Thymus (tissue), 14 donors: Measurements from ENCODE around the gene LRATD1. TPM values are rescaled to one million over a fixed set of nuclear protein-coding genes. Genes with fewer than 3 reads are reported as not detected.

ENCODE experiments used
- DNase-seq, 9 donors: peaks; one replicate each; pipeline ENCODE4 v3.0.0-alpha.2; 2013; ENCODE audit warnings: low spot score in 9 of 9, low read depth in 6 of 9, missing footprints in 1 of 9
- H3K27ac ChIP-seq, 2 donors: one replicate each; pipeline ENCODE4 v1.5.1; 2013; ENCODE audit warnings: control low read depth in 1 of 2, low read depth in 1 of 2, low read length in 1 of 2, mild to moderate bottlenecking in 1 of 2, moderate library complexity in 1 of 2
- H3K27me3 ChIP-seq, 2 donors: one replicate each; pipeline ENCODE4 v1.5.1; 2013; ENCODE audit warnings: low read length in 1 of 2; ENCODE audit not compliant: control insufficient read depth in 2 of 2, insufficient read depth in 1 of 2
- H3K36me3 ChIP-seq, 2 donors: one replicate each; pipeline ENCODE4 v1.5.1; 2013; ENCODE audit warnings: low read length in 1 of 2, mild to moderate bottlenecking in 1 of 2, moderate library complexity in 1 of 2; ENCODE audit not compliant: control insufficient read depth in 2 of 2, insufficient read depth in 2 of 2
- H3K4me1 ChIP-seq, 2 donors: one replicate each; pipeline ENCODE4 v1.5.1; 2013; ENCODE audit warnings: low read length in 2 of 2; ENCODE audit not compliant: control insufficient read depth in 2 of 2, insufficient read depth in 2 of 2
- H3K4me3 ChIP-seq, 2 donors: one replicate each; pipeline ENCODE4 v1.5.1; 2013; ENCODE audit warnings: low read length in 2 of 2, control low read depth in 1 of 2, mild to moderate bottlenecking in 1 of 2
- H3K9me3 ChIP-seq, 2 donors: one replicate each; pipeline ENCODE4 v1.5.1; 2013; ENCODE audit warnings: low read length in 1 of 2, mild to moderate bottlenecking in 1 of 2; ENCODE audit not compliant: control insufficient read depth in 2 of 2, insufficient read depth in 1 of 2
- WGBS: extraction: QIAGEN DNeasy Blood & Tissue Kit; methylation state at CpG from one replicate; pipeline ENCODE4 v1.1.7; 2013; 5-methylcytosine and 5-hydroxymethylcytosine counted together
- long read RNA-seq, 10 donors: transcript quantifications; one replicate each; lab custom pipeline, GENCODE V29; 2026
- polyA plus RNA-seq: library from polyadenylated mRNA; stranded (reverse); fragments of 200-250 nt; gene quantifications from one replicate; pipeline ENCODE4 v1.2.3, GENCODE V29; 2013
- total RNA-seq: library from RNA; stranded (reverse); fragments of 120-200 nt; gene quantifications from one replicate; pipeline ENCODE4 v1.2.4, GENCODE V29; 2013
- donor health status: healthy.

The LRATD1 gene, protein sequence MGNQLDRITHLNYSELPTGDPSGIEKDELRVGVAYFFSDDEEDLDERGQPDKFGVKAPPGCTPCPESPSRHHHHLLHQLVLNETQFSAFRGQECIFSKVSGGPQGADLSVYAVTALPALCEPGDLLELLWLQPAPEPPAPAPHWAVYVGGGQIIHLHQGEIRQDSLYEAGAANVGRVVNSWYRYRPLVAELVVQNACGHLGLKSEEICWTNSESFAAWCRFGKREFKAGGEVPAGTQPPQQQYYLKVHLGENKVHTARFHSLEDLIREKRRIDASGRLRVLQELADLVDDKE
- total RNA-seq (2.1 TPM), polyA plus RNA-seq (9.4 TPM)
- long read RNA-seq, donor 1, result 0 reads
- long read RNA-seq, donor 2, full-length matches to known transcripts, result 3 of 3 reads
- long read RNA-seq, donor 2, partial matches to known transcripts, result 0 of 3 reads
- long read RNA-seq, donor 2, other reads (novel, unspliced or antisense), result 0 of 3 reads
- long read RNA-seq, donor 3, result 0 reads
- long read RNA-seq, donor 4, full-length matches to known transcripts, result 1 of 1 reads
- long read RNA-seq, donor 4, partial matches to known transcripts, result 0 of 1 reads
- long read RNA-seq, donor 4, other reads (novel, unspliced or antisense), result 0 of 1 reads
- long read RNA-seq, donor 5, full-length matches to known transcripts, result 1 of 1 reads
- long read RNA-seq, donor 5, partial matches to known transcripts, result 0 of 1 reads
- long read RNA-seq, donor 5, other reads (novel, unspliced or antisense), result 0 of 1 reads
- long read RNA-seq, donor 6, full-length matches to known transcripts, result 1 of 1 reads
- long read RNA-seq, donor 6, partial matches to known transcripts, result 0 of 1 reads
- long read RNA-seq, donor 6, other reads (novel, unspliced or antisense), result 0 of 1 reads
- long read RNA-seq, donor 7, full-length matches to known transcripts, result 2 of 2 reads
- long read RNA-seq, donor 7, partial matches to known transcripts, result 0 of 2 reads
- long read RNA-seq, donor 7, other reads (novel, unspliced or antisense), result 0 of 2 reads
- long read RNA-seq, donor 8, result 0 reads
- long read RNA-seq, donor 9, result 0 reads
- long read RNA-seq, donor 10, full-length matches to known transcripts, result 3 of 3 reads
- long read RNA-seq, donor 10, partial matches to known transcripts, result 0 of 3 reads
- long read RNA-seq, donor 10, other reads (novel, unspliced or antisense), result 0 of 3 reads

DNA sequence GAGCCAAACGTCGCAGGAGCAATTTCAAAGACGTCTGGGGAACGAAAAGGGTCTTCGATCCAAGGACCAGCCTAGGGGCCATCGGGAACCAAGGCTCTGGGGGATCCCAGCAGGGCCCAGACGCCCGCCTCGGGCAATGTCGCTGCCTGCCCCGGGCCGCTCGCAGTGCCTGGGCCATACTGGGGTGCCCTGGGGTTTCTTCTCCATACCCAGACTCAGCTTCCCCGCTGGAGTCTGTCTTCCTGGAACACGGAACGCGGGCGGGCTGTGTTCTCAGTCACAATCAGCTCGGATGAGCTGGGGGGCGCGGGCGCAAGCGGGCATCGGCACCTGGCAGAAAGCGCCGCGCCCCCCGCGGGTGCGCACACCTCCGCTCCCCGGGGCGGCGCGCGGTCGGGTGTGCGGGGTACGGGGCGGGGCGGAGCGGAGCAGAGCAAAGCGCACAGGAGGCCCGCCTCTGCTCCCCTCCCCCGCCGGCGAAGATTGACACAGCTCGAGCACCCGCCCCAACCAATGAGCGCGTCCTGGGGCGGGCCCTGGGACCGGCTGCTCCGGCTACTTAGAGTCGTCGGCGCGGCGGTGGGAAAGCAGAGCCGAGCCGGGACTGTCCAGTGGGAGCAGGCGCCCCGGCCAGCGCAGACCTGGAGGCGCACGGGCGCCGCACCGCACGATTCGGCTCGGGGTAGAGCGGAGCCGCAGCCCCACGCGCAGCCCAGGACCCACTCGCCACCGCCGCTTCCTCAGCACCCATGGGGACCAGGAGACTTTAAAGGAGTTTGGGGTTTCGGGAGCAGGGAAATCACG is at the start of gene LRATD1:
TSS of gene LRATD1 (plus strand) at position 585 of the 804 bp plus-strand sequence. CDS start 1,263 bp downstream, outside the sequence.
- Histone ChIP-seq H3K27ac (no peak within 1 kb of the TSS), H3K36me3 (no peaks in the 10 kb centered on the region), H3K4me1 (no peaks in the 10 kb centered on the region), H3K9me3 (peaks cover 0 to 10% of the 10 kb centered on the region in 2 donors), H3K27me3 (peaks cover 54 to 62% of the 10 kb centered on the region in 2 donors), H3K4me3 (peak within 1 kb of the TSS in 1 of 2 donors; percentile 7)
- WGBS, result 6% methylated on average over 81 of the region's 81 CpGs
- DNase-seq, result peak in 3 of 9 donors; percentile 7 to 20 (median 19)

DNA sequence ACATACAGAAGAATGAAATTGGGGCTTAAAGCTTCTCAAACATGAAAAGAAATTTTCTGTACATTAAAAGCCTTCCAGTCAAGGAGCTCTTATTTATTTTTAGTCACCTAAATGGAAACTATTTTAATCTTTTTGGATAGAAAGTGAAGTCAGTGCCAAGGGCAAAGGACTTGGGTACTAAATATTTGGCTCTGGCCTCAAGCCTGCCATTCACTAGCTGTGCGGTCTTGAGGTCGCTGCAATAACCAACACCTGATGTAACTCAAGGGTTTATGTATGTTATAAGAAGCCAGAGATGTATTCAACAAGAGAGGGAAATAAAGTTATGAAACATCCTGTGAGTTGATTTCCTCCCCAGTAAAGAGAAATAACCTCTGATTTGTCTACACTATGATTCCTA is 49.5 kb upstream of the LRATD1 start:
- no peak overlapping the region for H3K4me3 ChIP-seq
- no peaks in the 10 kb centered on the region for H3K36me3 ChIP-seq
- H3K27me3 ChIP-seq, result no peaks in the 10 kb centered on the region
- H3K9me3 ChIP-seq, result no peaks in the 10 kb centered on the region
- 95% methylated on average over 2 of the region's 2 CpGs for WGBS
- no peak overlapping the region for H3K27ac ChIP-seq
- no peaks in the 10 kb centered on the region for H3K4me1 ChIP-seq
- DNase-seq, result no peak

DNA sequence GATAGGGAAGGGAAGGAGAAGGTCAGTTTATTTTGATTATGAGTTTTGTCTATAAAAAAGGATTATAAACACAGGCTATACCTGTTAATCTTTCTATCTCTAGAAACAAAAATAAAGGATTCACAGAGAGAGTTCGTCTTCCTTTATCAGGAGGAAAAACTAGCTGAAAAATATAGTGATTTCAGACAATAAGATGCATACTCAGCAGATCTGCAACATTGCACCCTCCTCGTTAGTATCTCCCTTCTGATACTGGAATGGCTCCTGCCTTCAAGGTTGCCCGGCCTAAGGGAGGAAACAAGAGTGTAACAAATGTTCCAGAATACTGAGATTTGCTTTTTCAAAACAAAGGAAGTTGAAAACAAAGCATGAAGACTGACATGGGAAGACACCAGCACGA is 48.7 kb upstream of the LRATD1 start:
- WGBS, result 68% methylated on average over 4 of the region's 4 CpGs
- H3K4me3 ChIP-seq, result no peak overlapping the region

DNA sequence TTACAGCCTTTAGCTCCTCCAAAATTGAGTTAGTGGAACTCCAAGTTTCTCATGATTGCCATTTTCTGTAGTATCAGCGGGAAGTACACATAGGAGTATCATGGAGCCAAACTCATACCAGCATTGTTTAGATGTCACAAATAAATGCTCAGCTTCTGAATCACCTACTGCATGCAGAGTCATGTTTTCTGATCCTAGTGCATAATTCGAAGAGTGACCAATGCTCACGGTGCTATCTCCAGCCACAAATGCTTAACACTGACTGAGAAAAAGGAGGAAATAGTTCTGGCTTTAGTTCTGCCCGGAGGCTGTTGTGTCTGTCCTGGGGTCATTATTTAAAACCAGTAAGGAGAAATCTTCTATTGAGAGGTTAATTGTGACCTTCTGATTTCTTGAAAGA is 45.4 kb upstream of the LRATD1 start:
- WGBS, result 93% methylated on average over 4 of the region's 4 CpGs
- Histone ChIP-seq H3K4me1 (no peaks in the 10 kb centered on the region), H3K27me3 (no peaks in the 10 kb centered on the region), H3K36me3 (no peaks in the 10 kb centered on the region), H3K4me3 (no peak overlapping the region), H3K27ac (no peak overlapping the region), H3K9me3 (no peaks in the 10 kb centered on the region)
- no peak for DNase-seq

More for the DNA sequence above, 48.7 kb upstream of the LRATD1 start:
- no peaks in the 10 kb centered on the region for H3K36me3 ChIP-seq
- no peaks in the 10 kb centered on the region for H3K27me3 ChIP-seq
- DNase-seq, result no peak
- H3K9me3 ChIP-seq, result no peaks in the 10 kb centered on the region
- H3K27ac ChIP-seq, result no peak overlapping the region
- no peaks in the 10 kb centered on the region for H3K4me1 ChIP-seq

DNA sequence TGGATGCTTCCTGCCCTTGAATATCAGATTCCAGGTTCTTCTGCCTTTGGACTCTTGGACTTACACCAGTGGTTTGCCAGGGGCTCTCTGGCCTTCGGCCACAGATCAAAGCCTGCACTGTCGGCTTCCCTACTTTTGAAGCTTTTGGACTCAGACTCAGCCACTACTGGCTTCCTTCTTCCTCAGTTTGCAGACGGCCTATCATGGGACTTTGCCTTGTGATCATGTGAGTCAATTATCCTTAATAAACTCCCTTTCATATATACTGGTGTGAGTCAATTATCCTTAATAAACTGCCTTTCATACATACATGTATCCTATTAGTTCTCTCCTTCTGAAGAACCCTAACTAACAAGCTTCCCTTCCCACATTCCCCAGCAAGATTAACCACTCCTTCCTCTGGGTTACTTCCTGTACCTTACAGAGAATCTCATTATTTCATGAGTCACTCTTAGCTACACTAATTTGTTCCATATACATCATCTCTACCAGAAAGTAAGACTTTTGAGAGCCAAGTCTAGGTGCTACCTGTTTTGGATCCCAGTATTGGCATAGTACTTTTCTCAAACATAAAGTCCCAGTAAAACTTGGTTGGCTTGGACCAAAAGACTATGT is 31.3 kb upstream of the LRATD1 start:
- Histone ChIP-seq H3K27me3 (no peaks in the 10 kb centered on the region), H3K27ac (no peak overlapping the region), H3K36me3 (no peaks in the 10 kb centered on the region), H3K4me3 (no peak overlapping the region), H3K9me3 (no peaks in the 10 kb centered on the region), H3K4me1 (no peaks in the 10 kb centered on the region)
- 92% methylated on average over 3 of the region's 3 CpGs for WGBS
- no peak for DNase-seq

DNA sequence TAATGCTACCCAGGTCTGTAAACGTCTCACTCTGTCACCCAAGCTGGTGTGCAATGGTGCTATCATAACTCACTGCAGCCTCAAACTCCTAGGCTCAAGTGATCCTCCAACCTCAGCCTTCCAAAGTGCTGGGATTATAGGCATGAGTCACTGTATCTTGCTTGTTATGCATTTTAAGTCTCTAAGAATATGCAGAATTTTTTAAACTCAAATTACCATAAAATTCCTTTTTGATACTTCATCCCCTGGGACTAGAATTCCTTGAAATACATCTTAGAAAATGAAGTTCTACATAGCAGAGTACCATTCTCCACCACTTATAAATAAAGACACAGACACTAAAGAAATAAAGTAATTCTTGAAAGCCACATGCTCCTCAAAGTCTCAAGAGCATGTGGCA is 30.2 kb upstream of the LRATD1 start:
- DNase-seq, result no peak
- 80% methylated on average over 1 of the region's 1 CpG for WGBS

DNA sequence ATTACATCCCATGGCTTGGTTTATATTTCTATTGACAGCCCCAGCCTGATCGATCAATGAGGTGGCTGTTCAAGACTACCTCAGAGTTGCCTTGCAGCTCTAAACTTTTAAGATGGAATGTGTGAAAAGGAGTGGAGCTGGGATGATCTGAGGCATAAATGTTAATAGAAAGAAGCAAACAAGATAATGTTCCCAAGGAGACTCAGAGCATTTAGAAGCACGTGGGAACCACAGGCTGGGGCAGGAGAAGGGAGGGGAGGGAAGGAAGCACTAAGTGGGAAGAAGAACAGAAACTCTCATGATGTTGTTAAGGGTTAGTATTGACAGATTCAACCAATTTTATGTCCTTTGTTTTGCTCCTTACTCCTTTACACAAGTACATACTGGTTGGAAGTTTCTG is 28.8 kb upstream of the LRATD1 start:
- DNase-seq, result no peak
- WGBS, result 53% methylated on average over 2 of the region's 2 CpGs
- Histone ChIP-seq H3K9me3 (no peaks in the 10 kb centered on the region), H3K27ac (no peak overlapping the region), H3K36me3 (no peaks in the 10 kb centered on the region), H3K4me1 (no peaks in the 10 kb centered on the region), H3K27me3 (no peaks in the 10 kb centered on the region), H3K4me3 (no peak overlapping the region)

More for the DNA sequence above, 30.2 kb upstream of the LRATD1 start:
- Histone ChIP-seq H3K36me3 (no peaks in the 10 kb centered on the region), H3K27ac (no peak overlapping the region), H3K27me3 (no peaks in the 10 kb centered on the region), H3K4me1 (no peaks in the 10 kb centered on the region), H3K9me3 (no peaks in the 10 kb centered on the region), H3K4me3 (no peak overlapping the region)

DNA sequence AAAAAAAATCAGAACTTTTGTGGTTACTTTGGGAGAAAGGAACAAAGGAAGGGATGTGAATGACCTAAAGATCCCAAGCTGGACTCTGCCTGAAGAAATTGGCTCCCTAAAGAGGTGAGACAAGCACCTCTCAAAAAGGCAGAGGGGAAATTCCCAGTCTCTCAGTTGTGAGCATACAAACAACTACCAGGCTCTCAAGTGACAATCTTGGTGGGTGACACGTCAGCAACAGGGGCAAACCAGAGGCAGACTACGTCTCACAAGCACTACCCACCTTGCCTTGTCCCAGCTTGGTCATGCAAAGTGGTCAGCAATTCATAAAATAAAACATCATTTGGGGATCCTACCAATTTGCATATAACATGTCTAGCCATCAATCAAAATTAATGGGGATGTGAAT is 24.3 kb upstream of the LRATD1 start:
- Histone ChIP-seq H3K27me3 (no peaks in the 10 kb centered on the region), H3K9me3 (no peaks in the 10 kb centered on the region), H3K36me3 (no peaks in the 10 kb centered on the region), H3K27ac (no peak overlapping the region), H3K4me3 (no peak overlapping the region), H3K4me1 (no peaks in the 10 kb centered on the region)
- DNase-seq, result no peak
- 82% methylated on average over 2 of the region's 2 CpGs for WGBS
